Erythroblast (primary cell): ENCODE data around the gene IDUA.

Experiments used
- DNase-seq, 2 experiments: peaks; one replicate each; lab custom pipeline; 2025; lab: John Stamatoyannopoulos, UW
- GATA1 ChIP-seq: IDR thresholded peaks from 2 replicates; pipeline ENCODE4 v1.6.1; 2011; ENCODE audit warnings: low read depth, mild to moderate bottlenecking, control low read depth, low read length, moderate library complexity
- POLR2A ChIP-seq: IDR thresholded peaks from 2 replicates; pipeline ENCODE4 v1.6.1; 2011; ENCODE audit warnings: mild to moderate bottlenecking, low read length

Gene IDUA

GRCh38 chr4:952881-953573, 33.8 kb upstream of the IDUA start:
- TF ChIP-seq GATA1 (no peak), POLR2A (no peak)
- DNase-seq = no peak

GRCh38 chr4:953574-953915, 33.3 kb upstream of the IDUA start:
- no peak for TF ChIP-seq GATA1
- TF ChIP-seq POLR2A = no peak
- DNase-seq = no peak

GRCh38 chr4:954211-955020, 32.4 kb upstream of the IDUA start:
- DNase-seq = no peak
- TF ChIP-seq POLR2A (no peak), GATA1 (no peak)

GRCh38 chr4:955161-955921, 31.5 kb upstream of the IDUA start:
- TF ChIP-seq GATA1 (no peak), POLR2A (no peak)
- DNase-seq = no peak

GRCh38 chr4:955931-956381, 30.9 kb upstream of the IDUA start:
- no peak for DNase-seq
- TF ChIP-seq GATA1 (no peak), POLR2A (no peak)

- DNase-seq = no peak
- TF ChIP-seq GATA1 (no peak), POLR2A (no peak)
These were observed 30.2 kb upstream of the IDUA start for GRCh38 chr4:956531-957230.

GRCh38 chr4:957231-957580, 29.6 kb upstream of the IDUA start:
- no peak for DNase-seq
- TF ChIP-seq GATA1 (no peak), POLR2A (no peak)

GRCh38 chr4:957581-958313, 29.1 kb upstream of the IDUA start:
- TF ChIP-seq GATA1 (no peak), POLR2A (no peak)

GRCh38 chr4:958314-958665, 28.6 kb upstream of the IDUA start:
- DNase-seq = no peak
- no peak for TF ChIP-seq GATA1
- no peak for TF ChIP-seq POLR2A

More at GRCh38 chr4:957581-958313, 29.1 kb upstream of the IDUA start:
- no peak for DNase-seq

GRCh38 chr4:958696-959337, 28.0 kb upstream of the IDUA start:
- TF ChIP-seq POLR2A (no peak), GATA1 (no peak)
- DNase-seq = no peak

- TF ChIP-seq POLR2A (no peak), GATA1 (no peak)
- DNase-seq = no peak
These were observed 27.3 kb upstream of the IDUA start for GRCh38 chr4:959338-960139.
